Measurements from ENCODE around the gene PIM3.

PIM3 gene

DNA sequence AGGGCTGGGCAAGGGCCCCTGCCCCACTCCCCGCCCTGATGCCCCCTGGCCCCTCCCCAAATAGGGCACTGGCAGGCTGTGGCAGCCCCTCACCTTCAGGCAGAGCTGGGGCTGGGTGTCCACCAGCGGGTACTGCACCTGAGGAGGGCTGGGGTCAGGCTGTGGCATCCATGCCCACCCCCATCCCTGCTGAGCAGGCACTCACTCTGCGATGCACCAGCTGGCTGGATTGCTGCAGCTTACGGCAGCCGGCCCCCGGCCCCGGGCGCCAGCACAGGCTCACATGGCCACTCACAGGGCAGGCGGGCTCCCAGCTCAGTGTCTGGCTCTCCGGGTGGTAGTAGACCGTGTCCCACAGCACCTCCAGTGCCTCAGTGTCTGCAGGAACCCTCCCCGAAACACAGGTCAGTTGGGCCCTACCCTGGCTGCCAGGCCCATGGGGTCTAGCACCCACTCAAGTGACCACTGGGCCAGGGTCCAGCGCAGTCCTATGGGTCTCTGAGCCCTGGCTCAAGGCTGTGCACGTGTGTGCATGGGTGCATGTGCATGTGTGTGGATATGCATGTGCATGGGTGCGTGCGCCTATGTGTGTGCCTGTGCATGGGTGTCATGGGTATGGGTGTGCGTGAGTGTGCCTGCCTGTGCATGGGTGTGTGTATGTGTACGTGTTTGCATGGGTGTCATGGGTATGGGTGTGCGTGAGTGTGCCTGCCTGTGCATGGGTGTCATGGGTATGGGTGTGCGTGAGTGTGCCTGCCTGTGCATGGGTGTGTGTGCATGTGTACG is 37.6 kb downstream of the PIM3 start:
- Mint-ChIP-seq H3K4me3 (no peak overlapping the region), H3K27me3 (peaks cover 9% of the 10 kb centered on the region), H3K36me3 (ENCODE audit: low read depth) (no peaks in the 10 kb centered on the region), H3K9me3 (no peaks in the 10 kb centered on the region), H3K27ac (no peak overlapping the region), H3K4me1 (ENCODE audit: low read depth) (peaks cover 9% of the 10 kb centered on the region)
- DNase-seq, result peak; percentile 31

GRCh38 chr22:49998718-49999062 is 38.1 kb downstream of the PIM3 start:
- Mint-ChIP-seq H3K4me3 (no peak overlapping the region), H3K27me3 (peaks cover 11% of the 10 kb centered on the region), H3K9me3 (no peaks in the 10 kb centered on the region), H3K36me3 (ENCODE audit: low read depth) (no peaks in the 10 kb centered on the region), H3K4me1 (ENCODE audit: low read depth) (peaks cover 5% of the 10 kb centered on the region), H3K27ac (no peak overlapping the region)
- no peak for DNase-seq

DNA sequence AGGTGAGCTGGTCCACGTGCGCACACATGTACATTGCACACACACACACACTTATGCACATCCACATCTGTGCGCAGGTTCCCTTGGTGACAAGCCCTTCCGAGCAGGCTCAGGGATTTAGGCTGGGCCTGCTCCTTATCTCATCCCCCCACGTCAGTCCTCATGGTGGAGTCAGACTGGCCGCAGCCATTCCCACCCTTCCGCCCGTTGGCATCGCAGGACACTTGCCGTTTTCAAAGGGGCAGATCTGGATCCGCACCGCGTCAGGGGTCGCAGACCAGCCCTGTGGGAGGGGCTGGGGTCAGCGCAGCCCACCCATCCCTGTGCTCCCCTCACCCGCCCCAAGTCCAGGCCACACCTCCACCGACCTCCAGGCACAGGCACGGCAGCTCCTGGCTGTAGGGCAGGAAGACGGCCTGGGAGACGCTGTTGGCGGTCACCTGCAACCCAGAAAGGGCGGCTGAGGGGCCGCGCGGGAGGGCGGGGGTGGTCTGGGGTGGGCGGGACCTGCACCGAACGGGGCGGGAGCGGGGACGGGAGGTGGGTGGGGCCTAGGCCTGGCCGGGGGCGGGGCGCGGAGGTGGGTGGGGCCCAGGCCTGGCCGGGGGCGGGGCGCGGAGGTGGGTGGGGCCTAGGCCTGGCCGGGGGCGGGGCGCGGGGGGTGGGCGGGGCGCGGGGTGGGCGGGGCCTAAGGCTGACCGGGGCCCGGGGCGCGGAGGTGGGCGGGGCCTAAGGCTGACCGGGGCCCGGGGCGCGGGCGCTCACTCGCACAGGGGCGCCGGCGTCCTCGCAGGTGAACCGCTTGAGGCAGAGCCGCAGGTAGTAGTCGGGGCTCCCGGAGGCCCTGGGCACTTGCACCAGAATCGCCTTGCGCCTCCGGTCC is 38.7 kb downstream of the PIM3 start:
- no peaks in the 10 kb centered on the region for H3K9me3 Mint-ChIP-seq
- H3K36me3 Mint-ChIP-seq (ENCODE audit: low read depth), result no peaks in the 10 kb centered on the region
- no peak overlapping the region for H3K27ac Mint-ChIP-seq
- peaks cover 12% of the 10 kb centered on the region for H3K27me3 Mint-ChIP-seq
- peak; percentile 49 for DNase-seq
- H3K4me3 Mint-ChIP-seq, result no peak overlapping the region
- H3K4me1 Mint-ChIP-seq (ENCODE audit: low read depth), result peaks cover 5% of the 10 kb centered on the region

DNA sequence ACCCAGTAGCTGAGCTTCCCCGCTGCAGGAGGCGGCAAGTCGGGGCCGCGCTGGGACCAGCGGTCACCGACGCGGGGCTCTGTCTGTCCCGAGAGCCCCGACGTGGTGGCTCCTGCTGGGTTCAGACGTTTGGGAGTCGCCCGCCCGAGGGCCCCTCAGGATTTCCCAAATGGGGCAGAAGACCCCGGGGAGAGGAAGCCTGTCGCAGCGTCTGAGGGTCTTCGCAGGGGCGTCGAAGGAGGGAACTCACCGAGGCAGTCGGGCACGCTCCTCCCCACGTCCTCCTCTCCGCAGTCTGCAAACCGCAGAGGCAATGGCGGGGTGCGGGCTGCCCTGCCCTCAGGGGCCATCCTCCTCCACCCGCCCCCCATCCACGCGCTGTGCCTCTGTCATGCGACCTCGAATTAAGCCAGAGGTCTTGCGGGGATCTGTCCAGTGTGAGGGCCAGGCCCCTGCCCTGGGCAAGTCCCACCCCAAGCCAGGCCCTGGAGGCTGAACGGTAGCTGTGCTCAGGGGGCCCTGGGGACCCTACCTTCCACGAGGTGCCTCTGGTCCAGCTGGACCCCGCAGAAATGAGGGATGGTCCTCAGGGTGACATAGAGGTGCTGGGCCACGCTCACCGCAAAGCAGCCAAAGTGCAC is 39.5 kb downstream of the PIM3 start:
- H3K9me3 Mint-ChIP-seq, result no peaks in the 10 kb centered on the region
- H3K4me3 Mint-ChIP-seq, result no peak overlapping the region
- DNase-seq, result no peak
- no peak overlapping the region for H3K27ac Mint-ChIP-seq
- peaks cover 9% of the 10 kb centered on the region for H3K4me1 Mint-ChIP-seq (ENCODE audit: low read depth)
- H3K27me3 Mint-ChIP-seq, result peaks cover 12% of the 10 kb centered on the region
- H3K36me3 Mint-ChIP-seq (ENCODE audit: low read depth), result no peaks in the 10 kb centered on the region

DNA sequence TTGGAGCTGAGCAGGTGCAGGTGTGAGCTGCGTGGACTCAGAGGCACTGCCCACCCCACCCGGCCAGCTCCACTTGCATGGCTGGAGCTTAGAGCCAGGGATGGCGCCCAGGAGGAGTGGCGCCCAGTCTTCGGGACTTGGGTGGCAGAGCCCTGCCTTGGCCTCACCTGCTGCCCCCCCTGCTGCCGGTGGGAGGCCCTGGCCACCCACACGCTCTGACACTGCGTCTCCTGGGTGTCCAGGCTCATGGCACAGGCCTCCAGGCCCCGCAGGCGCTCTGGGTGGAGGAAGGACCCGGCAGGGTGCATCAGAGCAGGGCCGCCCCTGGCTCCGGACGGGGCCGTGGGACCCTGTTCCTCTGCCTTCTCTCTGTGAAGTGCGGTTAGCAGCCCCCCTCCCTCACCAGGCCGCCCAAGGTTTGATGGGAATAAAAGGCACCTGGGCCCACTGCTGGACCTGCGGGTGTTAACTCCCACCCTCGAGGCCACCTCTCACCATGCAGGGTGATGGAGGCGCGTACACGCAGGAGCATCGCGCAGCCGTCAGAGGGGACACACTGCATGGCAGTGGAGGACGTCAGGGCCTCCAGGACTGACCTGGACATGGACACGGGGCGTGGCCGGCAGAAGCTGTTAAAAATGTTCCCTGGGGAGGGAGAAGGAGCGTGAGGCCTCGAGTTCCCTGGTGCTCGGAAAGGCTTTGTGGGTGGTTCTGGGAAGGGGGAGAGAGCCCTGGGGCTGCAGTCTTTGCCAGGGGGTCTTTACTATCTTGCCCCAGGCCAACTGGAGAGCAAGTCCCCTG is 40.2 kb downstream of the PIM3 start:
- Mint-ChIP-seq H3K4me3 (no peak overlapping the region), H3K27ac (no peak overlapping the region), H3K27me3 (peaks cover 12% of the 10 kb centered on the region), H3K36me3 (ENCODE audit: low read depth) (no peaks in the 10 kb centered on the region), H3K4me1 (ENCODE audit: low read depth) (peaks cover 12% of the 10 kb centered on the region), H3K9me3 (no peaks in the 10 kb centered on the region)
- DNase-seq, result peak; percentile 29

DNA sequence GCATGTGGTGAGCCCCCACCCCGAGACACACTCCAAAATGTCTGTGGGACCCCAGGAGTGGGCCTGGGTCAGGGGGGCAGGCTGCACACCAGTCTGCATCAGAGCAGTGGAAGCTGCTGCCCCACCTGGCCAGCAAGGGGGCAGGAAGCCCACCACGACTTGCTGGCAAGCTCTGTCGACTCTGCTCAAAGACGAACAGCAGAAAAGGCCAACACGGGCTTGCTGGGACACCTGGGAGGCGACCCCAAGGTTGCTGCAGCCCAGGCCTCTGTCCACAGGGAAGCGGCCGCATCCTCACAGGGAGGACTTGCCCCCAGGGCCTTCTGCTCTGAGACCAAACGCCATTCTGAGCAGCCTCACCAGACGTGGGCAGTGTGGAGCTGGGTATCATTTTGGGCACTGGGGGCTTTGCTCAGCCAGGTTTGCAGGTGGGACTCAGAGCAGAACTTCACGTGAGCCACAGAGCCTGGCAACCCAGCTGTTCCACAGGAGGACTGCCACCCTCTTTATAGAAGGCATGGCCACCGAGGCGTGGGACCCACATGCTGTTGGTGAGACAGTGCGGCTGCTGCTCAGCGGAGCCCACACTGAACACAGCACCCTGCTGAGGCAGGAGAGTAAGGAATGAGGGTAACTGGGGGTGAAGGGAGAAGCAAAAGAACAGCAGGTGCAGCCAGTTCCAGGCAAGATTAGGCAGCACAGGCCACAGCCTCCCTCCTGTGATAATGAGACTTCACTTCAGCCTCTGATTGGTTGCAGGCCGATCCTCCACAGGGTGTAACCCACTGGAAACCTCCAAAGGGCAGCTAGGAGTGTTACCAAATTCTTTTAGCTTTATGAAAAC is 41.0 kb downstream of the PIM3 start:
- no peaks in the 10 kb centered on the region for H3K36me3 Mint-ChIP-seq (ENCODE audit: low read depth)
- peaks cover 12% of the 10 kb centered on the region for H3K4me1 Mint-ChIP-seq (ENCODE audit: low read depth)
- H3K27me3 Mint-ChIP-seq, result peaks cover 12% of the 10 kb centered on the region
- H3K4me3 Mint-ChIP-seq, result no peak overlapping the region
- H3K27ac Mint-ChIP-seq, result no peak overlapping the region
- H3K9me3 Mint-ChIP-seq, result no peaks in the 10 kb centered on the region
- peak; percentile 28 for DNase-seq

- no peak for DNase-seq
- H3K36me3 Mint-ChIP-seq (ENCODE audit: low read depth), result no peaks in the 10 kb centered on the region
- peaks cover 12% of the 10 kb centered on the region for H3K27me3 Mint-ChIP-seq
- H3K9me3 Mint-ChIP-seq, result no peaks in the 10 kb centered on the region
- H3K27ac Mint-ChIP-seq, result no peak overlapping the region
- peaks cover 12% of the 10 kb centered on the region for H3K4me1 Mint-ChIP-seq (ENCODE audit: low read depth)
- H3K4me3 Mint-ChIP-seq, result no peak overlapping the region
These were observed 42.2 kb downstream of the PIM3 start for GRCh38 chr22:50002791-50003190.

GRCh38 chr22:50004918-50005317 is 44.3 kb downstream of the PIM3 start:
- H3K27me3 Mint-ChIP-seq, result peaks cover 9% of the 10 kb centered on the region
- no peaks in the 10 kb centered on the region for H3K36me3 Mint-ChIP-seq (ENCODE audit: low read depth)
- no peak overlapping the region for H3K4me3 Mint-ChIP-seq
- DNase-seq, result no peak
- H3K27ac Mint-ChIP-seq, result no peak overlapping the region
- peaks cover 10% of the 10 kb centered on the region for H3K4me1 Mint-ChIP-seq (ENCODE audit: low read depth)
- H3K9me3 Mint-ChIP-seq, result no peaks in the 10 kb centered on the region

- H3K36me3 Mint-ChIP-seq (ENCODE audit: low read depth), result no peaks in the 10 kb centered on the region
- no peak overlapping the region for H3K4me3 Mint-ChIP-seq
- H3K27me3 Mint-ChIP-seq, result peaks cover 19% of the 10 kb centered on the region
- peaks cover 20% of the 10 kb centered on the region for H3K4me1 Mint-ChIP-seq (ENCODE audit: low read depth)
- H3K27ac Mint-ChIP-seq, result no peak overlapping the region
- no peaks in the 10 kb centered on the region for H3K9me3 Mint-ChIP-seq
- DNase-seq, result no peak
These were observed 46.5 kb downstream of the PIM3 start for GRCh38 chr22:50007057-50007511.

DNA sequence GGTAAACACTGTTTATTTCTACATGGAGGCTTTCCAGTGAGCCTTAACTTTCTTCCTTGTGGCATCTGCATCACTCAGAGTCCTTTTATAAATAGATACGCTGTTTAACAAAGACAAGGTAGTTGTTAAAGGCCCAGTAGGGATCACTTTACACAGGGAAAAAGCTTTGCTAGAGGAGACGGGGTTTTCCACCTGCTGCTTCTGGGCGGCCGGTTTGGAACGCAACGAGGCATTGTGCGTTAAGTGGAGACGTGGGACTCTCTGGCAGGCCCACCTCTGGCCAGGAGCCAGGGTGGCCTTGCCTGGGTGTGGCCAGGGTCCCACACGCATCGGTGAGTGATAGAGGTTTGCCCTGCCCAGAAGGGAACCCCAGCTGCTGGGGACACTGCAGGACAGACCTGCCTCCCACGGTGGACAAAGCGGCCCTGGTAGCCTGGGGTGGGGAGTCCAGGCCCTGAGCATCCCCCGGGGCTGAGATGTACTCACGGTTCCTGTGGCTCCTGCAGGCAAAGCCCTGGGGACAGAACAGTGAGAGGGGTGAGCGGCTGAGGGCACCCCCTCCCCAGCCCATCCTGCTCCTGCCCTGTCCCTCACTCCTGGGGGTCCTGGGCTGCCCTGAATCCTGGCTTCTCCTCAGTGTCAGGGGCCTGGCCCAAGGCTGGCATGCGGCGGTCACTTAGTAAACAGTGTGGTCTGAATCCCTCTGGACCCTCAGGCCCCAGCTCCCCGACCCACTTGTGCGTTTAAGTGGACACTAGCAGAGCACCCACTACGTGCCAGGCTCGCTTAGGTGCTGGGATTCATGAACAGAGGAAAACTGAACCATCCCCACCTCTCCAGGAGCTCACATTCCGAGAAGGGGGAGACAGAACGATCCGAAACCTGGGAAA is 47.8 kb downstream of the PIM3 start:
- no peaks in the 10 kb centered on the region for H3K36me3 Mint-ChIP-seq (ENCODE audit: low read depth)
- no peak overlapping the region for H3K27ac Mint-ChIP-seq
- H3K27me3 Mint-ChIP-seq, result peaks cover 21% of the 10 kb centered on the region
- DNase-seq, result peak; percentile 26
- no peak overlapping the region for H3K4me3 Mint-ChIP-seq
- peaks cover 22% of the 10 kb centered on the region for H3K4me1 Mint-ChIP-seq (ENCODE audit: low read depth)
- H3K9me3 Mint-ChIP-seq, result no peaks in the 10 kb centered on the region

GRCh38 chr22:50009251-50009650 is 48.7 kb downstream of the PIM3 start:
- H3K27me3 Mint-ChIP-seq, result peaks cover 17% of the 10 kb centered on the region
- H3K4me3 Mint-ChIP-seq, result no peak overlapping the region
- H3K4me1 Mint-ChIP-seq (ENCODE audit: low read depth), result peaks cover 27% of the 10 kb centered on the region
- no peaks in the 10 kb centered on the region for H3K36me3 Mint-ChIP-seq (ENCODE audit: low read depth)
- DNase-seq, result peak; percentile 28
- no peaks in the 10 kb centered on the region for H3K9me3 Mint-ChIP-seq
- H3K27ac Mint-ChIP-seq, result no peak overlapping the region

GRCh38 chr22:50009765-50010675 is 49.4 kb downstream of the PIM3 start:
- Mint-ChIP-seq H3K27ac (no peak overlapping the region), H3K4me1 (ENCODE audit: low read depth) (peaks cover 24% of the 10 kb centered on the region)
- peak; percentile 37 for DNase-seq

More at GRCh38 chr22:50009765-50010675, 49.4 kb downstream of the PIM3 start:
- no peak overlapping the region for H3K4me3 Mint-ChIP-seq
- H3K36me3 Mint-ChIP-seq (ENCODE audit: low read depth), result no peaks in the 10 kb centered on the region
- H3K9me3 Mint-ChIP-seq, result no peaks in the 10 kb centered on the region
- peaks cover 17% of the 10 kb centered on the region for H3K27me3 Mint-ChIP-seq

Data from activated T-cell treated with anti-CD3 and anti-CD28 coated beads, Interleukin-2, amount 50 U/mL, for 24 hours (primary cell).